ENCODE measurements around the gene MOBP.

Gene MOBP

DNA sequence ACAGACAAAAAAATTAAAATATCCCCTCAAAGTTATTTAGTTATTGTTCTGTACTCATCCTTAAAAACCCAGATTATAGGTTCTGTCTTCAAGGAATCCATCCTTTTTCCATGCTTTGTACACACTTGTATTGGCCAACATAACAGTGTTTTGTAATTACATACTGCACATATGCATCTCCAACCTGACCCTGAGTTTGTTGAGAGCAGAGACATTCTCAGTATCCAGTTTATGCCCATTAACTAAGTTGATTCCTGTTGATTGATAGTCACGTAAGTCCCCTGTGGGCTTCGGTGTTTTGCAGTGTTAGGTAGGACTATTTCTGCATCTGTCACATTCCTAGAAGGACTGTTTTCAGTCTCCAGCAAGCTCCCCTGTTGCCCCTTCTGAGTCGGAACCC lies 33.6 kb downstream of the MOBP start:
- no peak for DNase-seq

DNA sequence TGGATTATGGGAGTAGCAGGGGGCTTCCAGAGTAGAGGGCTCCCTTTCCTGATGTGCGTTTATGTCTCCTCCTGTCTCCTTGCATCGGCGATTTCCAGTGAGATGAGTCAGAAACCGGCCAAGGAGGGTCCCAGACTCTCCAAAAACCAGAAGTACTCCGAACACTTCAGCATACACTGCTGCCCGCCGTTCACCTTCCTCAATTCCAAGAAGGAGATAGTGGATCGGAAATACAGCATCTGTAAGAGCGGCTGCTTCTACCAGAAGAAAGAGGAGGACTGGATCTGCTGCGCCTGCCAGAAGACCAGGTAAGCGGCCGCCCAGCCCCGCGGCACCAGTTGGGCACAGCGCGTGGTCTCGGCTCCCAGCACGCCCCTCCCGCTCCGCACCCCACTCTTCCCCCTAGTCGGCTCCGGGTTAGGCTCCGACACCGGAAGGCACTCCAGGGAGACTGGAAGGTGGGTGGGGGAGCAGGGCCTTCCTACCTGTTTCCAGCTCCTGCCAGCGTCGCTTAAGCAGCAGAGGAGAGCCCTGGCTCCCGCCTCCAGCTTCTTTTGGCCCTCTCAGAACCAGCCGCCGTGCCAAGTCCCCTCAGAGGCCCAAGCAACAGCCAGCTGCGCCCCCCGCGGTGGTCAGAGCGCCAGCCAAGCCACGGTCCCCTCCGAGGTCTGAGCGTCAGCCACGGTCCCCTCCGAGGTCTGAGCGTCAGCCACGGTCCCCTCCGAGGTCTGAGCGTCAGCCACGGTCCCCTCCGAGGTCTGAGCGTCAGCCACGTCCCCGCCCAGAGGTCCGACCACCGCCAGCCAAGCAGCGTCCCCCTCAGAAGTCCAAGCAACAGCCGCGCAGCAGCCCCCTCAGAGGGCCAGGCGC lies 34.7 kb downstream of the MOBP start:
- no peak for DNase-seq

DNA sequence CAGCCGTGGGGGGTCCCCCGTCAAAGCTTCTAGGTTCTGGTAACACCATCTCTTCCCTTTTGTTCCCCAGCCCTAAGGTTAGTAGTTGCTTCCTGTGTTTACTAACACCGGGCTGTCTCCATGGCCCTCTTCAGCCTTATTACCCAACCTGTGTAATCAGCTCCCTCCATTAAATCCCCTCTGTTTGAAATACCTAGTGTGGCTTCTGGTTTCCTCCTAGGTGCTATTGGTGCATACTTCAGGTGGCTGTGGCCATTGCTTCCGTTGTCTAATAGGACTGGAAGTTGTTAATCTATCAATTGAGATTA lies 35.3 kb downstream of the MOBP start:
- no peak for DNase-seq

DNA sequence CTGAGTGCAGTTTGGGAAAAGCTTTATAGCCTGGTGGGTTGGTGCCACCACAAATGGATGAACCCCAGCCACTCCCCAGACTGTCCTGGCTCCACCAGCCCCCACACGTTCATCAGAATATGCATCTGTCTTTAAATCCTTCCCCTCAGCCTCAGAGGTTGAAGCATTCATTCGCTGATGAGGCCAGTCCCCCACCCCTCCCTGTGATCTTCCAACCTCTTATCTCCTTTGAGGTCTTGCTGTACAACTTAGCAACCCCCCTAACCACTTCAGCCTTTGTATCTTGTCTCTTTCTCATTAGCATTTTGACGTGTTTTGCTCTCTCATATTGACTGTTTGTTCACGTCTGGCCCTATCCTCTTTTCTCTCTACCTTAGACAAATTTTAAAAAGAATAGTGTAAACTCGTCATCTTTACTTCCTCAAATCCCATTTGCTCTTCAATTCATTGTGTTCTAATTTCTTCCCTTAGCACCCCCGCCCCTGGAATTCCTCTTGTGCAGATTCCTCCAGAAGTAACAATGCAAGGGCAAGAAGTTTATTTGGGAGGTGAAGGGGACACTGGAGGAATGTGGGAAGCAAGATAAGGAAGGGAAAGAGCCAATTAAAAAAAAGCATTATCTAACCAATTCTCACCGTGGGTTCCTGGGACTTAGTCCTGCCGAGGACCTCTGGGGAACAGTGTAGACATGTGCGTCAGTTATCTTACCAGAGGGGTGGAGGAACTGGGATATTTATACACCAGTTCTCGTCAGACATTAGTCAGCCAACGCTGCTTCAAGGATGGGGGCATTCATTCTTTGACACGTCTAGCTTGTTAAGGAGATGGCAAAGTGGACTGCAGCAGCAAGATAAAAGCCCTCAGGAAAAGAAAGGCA lies 38.6 kb downstream of the MOBP start:
- no peak for DNase-seq

DNA sequence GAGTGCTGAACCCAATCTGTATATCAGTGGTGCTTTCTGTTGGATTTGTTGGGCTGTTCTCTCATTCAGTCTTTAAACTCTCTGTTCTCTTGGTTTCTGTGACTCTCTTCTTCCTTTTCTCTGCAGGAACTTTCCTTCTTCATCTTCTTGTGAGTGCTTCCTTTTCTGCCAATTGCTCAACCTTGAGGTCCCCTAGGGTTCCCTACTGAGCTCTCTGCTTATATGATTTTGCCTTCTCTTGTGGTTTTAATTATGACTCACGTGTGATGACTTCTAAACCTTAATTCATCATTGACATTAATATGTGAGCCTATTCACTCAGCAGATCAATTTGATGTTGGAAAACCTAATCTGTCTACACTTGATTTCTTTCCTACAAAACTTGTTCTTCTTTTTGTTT lies 39.4 kb downstream of the MOBP start:
- no peak for DNase-seq

DNA sequence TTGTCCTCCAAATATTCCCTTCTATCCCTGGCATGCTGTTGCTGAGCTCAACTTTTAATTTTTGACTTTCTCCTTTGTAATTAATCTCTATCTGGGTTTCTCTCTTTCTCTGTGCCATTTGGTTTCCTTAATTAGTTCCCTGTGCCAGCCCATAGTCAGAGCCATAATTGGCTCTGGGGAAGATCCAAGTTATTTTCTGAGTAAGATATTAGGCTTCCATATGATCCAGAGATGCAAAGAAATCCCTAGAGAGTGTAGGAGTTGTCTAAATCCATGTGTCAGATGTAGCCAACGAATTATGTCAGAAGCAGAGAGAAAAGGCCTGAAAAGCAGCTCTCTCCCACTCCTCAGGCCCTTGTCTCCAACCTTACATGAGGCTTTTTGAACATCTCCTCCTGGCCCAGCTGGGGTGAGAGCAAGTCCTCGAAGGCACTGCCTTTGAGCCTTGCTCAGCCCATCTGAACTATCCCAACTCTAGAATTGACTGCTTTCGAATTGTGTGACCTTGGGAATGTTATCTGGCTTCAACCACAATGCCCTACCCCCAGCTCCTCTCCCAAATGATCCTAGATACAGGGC lies 46.4 kb downstream of the MOBP start:
- no peak for DNase-seq

DNA sequence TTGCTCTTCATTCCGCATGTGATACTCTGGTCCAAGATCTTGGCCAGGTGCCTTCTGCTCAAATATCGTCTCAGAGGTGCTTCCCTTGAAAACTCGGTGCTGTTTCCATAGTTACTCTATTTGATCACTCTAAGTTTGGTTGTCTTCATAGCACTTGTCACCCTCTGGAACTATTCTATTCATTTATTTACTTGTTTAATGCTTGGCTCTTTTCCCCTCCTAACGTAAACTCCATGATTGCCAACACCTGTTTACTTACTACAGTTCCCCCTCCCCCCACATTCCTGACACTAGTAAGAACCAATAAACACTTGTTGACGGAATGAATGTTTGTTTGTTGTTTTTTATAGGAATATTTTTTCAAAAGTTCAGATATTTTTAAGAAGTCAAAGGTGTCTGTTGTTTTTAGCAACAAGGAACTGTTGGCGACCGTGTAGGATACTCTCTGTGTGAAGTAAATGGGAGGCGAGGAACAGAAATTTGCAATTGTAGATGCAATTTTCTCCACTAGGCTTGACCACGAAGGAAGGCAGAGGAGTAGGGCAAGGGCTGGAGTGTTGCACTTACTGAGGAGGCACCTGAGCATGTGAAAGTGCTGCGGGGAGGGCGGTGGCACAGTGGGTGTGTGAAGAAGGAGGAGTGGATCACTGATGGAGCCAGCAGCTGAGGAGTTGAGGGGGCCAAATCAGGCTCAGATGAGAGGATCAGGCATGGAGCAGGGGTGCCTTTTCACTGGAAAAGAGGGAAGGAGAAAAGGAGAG lies 48.4 kb downstream of the MOBP start:
- no peak for DNase-seq

DNA sequence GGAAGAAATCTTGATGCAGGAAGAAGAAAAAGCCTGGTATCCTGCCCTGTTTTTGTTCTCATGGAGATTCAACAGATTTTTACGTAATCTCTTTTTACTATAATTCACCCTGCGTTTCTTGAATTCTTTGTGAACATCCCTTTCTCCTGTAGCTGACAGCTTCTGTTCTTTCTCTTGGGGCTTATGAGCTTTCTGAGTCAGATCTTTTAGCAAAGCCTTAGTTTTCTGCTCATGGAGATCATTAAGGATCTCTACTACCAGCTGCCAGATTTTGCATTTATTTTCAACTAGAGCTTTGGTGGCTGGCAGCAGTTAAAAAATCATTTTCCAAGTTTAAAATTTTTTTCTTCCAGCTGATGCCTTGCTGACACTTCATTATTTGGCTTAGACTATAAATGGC lies 51.6 kb downstream of the MOBP start:
- DNase-seq = no peak

DNA sequence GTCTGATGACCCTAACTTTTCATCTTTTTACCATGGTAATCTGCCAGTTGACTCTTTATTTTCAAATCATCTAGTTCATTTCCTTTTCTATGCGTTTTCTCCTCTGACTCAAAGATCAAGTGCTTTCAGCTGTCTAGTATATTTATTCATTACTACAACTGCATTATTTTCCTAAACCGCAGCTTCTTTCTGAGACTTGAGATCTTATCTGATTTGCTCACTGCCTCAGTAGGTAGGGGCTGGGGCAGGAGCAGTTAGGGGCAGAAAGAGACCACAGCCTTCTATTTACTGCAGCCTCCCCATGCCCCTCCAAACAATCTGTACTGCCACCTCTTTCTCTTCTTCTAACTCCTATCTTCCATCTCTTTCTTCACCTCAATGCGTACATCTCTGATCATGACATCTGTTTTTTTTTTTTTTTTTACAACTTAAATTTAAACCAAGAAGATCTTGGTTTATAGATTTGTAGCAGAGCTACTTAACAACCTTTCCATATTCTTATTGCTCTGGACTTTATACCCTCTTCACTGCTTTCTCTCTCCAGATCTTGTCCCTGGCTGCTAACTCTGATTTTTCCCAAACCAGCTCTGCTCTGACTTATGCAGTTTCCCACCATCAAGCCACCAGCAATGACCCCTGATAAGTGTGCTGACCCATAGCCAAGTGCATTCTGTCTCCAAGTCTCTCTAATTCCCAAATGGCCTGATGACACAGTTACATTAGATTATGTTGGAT lies 52.2 kb downstream of the MOBP start:
- no peak for DNase-seq

DNA sequence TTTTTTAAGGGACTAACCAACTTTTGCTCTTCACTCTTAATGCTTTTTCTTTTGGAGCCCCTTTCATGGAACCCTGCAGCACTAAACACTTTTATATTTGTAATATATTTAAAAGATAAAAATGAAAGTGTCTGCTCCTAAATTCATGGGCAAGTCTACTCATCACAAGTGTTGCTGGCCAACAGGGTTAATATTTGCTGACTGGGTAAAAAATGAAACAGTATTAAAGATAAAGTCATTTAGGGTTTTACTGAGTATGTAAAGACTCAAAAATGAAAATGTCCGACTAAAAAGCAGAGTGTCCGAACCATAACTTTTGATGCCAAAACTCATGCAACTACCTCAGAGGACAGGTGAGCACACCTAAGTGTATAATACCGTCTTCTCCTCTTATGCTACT lies 54.0 kb downstream of the MOBP start:
- no peak for DNase-seq

DNA sequence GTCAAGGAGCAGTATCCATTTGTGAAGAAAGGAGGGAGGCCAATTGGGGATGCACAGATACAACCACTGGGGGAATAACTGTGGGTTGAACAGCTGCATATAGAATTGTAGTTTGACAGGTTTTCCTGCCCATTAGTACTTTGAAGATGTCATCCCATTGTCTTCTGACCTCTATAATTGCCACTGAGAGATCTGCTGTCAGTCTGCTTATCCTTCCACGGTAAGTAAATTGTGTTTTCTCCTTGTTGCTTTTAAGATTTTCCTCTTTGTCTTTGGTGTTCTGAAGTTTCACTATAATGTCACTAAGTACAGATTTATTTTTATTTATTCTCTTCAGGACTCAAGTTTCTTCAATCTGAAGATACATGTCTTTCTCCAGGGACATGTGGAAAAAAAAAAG lies 56.6 kb downstream of the MOBP start:
- DNase-seq = no peak

DNA sequence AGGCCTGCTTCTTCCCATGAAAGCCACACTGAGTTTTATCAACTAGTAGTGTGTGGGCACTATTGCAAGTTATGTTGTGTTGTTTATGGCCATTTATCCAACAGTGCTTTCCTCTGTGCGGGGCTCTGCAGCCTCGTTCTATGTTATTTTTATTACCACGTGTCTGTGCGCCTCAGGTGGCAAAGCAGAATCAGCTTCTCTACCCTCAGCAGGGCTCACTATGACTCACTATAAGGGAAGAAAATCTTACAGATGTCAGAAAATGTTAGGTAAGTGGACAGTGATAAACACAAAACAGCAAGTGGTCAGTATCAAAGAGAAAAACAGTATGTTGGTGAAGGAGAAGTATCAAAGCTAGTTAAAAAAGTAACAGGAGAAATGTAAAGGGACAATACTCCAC lies 61.4 kb downstream of the MOBP start:
- DNase-seq = no peak

DNA sequence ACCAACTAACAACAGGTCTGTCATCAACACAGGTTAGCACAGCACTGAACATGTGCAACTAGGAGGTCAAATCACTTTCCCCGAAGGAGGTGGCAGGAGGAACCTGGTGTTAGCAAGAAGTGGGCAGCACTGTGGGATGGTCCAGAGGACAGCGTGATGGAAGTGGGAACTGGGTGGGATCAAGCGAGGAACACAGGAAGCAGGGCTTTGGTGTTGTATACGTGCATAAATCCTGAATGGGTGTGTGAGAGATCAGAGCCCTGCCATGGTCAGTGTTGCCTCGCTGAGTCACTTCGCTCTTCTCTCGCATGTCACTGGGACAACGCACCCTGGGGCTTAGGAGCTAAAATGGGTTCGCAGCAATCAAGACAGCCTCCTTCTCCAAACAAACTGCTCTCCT lies 62.1 kb downstream of the MOBP start:
- DNase-seq = no peak

DNA sequence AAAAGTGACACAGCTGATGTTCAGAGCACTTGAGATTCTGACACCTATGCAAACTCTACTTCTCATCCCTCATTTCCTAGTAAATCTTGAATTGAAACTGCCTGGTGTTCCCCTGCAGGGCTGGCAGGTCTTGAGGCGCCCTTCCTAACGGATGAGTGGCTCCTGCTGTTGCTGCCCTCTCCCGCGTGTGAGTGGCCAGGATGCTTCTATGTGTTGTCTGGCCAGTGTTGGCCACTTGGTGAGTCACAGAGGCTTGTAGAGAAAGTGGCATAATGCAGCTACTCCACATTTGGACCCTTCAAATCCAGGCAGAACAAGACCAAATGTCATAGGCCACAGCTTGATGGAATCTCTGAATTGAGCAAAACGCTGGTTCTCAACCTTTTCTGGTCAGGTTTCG lies 63.6 kb downstream of the MOBP start:
- DNase-seq = no peak

DNA sequence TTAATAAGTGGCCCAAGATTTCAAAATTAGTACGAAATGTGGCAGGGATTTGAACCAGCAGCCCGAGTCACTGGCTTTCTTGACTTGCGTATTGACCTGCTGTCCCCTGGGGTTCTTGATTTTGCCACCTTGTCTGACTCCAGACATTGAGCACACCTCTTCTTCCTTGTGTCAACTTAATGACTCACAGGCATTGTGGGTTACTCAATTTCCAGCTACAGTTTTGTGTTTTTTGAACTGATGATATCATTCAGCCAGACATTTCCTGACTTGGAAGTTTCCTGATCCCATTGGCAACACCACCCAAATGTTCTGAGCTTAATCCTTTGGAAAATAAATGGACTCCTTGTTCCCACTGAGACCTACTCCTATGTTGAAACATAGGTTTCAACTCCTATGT lies 64.2 kb downstream of the MOBP start:
- no peak for DNase-seq

DNA sequence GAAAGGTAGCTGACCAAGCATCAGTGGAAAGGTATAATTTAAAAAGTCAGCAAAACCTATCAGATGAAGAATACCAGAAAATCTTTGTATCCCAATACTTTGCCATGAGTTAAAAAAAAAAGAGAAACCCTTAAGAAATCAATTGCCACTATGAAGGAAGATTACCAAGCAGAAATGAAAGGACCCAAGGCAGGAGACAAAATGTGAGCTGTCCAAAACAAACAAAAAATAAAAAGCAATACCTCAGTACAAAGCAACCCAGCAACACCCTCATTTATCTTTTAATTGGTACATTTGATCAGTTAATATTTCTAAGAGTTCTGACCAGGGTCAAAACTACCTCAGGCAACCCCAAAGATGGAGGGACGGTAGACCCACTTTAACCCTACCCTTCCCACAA lies 65.3 kb downstream of the MOBP start:
- no peak for DNase-seq

DNA sequence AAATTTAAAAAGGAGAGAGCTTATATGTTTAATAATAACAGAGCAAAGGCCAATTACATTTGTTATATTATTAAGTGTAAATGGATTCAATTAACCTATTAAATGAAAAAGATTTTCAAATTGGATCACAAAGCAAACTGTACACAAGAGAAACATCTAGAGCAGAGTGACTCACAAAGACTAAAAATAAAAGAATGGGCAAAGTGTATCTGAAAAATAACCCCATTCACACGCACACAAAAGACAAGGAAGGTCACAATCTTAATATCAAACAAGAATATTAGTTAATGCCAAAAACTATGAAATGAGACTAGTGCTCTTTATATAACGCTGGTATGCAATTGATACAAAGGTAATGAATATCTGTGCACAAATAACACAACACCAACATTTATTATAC lies 65.7 kb downstream of the MOBP start:
- no peak for DNase-seq

DNA sequence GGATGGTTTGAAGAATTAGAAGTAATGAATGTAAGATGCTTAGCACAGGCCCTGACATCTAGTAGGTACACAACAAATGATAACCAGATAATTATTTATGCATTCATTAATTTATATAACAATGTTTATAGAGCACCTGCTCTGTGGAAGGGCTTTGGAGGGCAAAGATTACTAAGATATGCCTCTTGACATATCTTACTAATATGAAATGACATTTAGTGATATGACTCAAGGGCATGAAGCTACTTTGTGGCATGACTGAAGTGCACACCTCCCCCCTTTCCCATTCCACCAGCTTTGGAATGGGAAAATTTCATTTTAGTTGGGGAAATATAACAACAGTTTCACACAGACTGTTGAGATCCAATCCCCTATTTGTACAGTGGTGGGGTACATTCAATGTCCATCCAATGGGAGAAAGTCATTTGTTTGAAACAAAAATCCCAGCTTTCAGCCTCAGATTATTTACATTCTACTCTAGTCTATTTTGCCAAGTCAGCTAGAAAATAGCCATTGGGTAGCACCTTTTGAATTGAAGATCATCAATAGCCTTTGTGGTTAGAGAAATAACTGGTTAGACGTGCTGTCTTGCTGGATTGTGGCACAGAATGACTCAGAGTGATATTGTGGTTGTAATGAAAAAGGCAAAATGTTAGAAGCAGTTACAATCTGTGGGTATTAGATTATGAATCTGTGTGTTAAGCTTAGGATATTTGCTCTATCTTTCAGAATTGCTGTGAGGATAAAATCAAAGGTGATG lies 72.9 kb downstream of the MOBP start:
- DNase-seq = no peak

DNA sequence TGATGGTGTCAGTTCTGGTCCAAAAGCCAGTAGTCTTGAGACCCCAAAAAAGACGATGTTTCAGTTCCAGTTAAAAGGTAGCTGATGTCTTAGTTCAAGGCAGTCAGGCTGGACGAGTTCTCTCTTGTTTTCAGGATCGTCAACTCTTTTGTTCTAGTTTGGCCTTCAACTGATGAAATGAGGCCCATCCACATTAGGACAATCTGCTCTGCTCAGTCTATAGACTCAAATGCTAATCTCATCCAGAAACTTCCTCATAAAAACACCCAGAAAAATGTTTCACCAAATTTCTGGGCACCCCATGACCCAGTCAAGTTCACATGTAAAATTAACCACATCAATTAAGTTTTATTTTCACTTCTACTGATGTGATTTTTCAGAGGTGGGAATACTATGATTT lies 74.0 kb downstream of the MOBP start:
- no peak for DNase-seq

DNA sequence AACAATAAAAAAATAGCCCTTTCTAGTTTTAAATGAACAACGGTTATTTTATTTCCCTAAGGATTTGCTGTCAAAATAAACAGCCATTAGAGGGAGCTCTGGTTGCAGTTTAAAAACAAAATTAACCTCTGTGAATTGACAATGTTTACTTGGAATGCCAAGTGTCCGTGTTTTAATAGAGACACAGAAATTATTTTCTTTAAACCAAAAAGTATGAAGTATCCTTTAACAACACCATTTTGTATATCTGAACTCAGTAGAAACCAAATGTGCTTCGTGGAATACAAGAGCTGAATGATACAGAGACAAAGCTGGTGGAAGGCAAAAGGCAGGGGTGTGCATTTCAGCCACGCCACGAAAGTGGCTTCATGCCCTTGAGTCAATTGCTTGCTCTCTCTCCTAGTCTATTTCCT lies 74.4 kb downstream of the MOBP start:
- DNase-seq = no peak

DNA sequence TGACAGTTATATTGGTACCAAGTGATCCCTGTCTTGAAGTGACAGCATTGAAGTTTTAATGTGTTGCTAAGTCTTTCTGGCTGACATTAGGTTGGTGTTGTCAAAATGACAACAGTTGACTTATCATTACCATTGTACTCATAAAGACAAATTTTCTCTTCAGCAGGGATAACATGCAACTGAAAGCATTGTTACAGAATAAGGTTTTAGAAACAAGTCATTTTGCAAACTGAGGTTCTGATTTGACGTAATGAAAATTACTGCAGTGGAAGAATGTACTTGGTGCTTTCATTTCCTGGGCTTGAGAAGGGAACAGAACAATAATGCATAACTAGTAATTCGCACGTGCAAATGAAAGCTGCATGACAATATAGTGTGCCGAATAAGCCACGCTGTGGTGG lies 75.1 kb downstream of the MOBP start:
- DNase-seq = no peak

DNA sequence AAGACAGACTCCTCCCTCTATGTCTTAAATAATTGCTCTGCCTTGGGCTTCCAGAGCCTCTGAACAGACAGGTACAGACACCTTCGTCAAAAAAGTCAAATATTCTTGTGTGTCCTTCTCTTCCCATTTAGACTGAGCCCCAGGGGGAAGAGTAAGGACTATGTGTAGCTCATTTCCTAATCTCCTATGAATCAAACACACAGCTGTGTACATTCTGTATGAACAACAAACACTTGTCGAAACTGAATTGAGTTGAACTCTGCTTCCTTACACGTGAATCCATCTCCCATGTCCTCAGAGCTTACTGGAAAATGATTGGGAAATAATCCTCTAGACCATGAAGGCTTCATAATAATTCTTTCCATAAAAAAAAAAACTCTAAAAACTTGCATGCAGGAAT lies 80.8 kb downstream of the MOBP start:
- DNase-seq = no peak

Data from activated naive CD4-positive, alpha-beta T cell (primary cell).